ENCODE results near the gene PDXP.

DNA sequence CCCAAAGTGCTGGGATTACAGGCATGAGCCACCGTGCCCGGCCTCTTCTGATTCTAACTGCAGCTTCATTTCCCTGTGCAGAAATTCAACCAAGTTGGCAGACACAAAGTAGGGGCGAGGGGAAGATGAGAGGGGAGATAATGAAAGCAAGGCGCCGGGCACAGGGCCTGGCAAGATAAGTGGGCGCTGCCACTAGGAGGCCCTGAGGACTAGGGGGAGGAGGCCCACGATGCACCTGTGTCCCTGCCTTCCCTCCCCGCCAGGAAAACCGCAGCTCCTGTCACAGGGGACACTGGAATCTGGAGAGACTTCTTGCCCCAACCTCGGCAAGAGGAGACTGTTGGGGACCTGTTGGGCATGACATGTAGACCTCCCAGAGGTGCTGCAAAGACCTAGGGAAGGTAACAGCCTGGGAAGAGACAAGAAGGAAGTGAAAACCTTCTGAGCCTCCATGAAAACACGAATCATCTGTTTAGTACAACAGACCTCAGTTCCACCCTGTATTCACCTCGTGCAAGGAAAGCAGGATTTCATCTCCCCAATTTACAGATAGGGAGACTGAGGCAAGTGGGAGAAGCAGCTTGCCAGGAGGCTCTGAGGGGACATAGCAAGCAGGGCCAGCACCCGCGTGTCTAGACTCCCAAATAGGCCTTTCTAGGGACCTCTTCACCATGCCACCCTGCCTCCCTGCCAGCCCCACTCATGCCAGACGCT lies 13.8 kb downstream of the PDXP start:
- TF ChIP-seq, protein P1, sequence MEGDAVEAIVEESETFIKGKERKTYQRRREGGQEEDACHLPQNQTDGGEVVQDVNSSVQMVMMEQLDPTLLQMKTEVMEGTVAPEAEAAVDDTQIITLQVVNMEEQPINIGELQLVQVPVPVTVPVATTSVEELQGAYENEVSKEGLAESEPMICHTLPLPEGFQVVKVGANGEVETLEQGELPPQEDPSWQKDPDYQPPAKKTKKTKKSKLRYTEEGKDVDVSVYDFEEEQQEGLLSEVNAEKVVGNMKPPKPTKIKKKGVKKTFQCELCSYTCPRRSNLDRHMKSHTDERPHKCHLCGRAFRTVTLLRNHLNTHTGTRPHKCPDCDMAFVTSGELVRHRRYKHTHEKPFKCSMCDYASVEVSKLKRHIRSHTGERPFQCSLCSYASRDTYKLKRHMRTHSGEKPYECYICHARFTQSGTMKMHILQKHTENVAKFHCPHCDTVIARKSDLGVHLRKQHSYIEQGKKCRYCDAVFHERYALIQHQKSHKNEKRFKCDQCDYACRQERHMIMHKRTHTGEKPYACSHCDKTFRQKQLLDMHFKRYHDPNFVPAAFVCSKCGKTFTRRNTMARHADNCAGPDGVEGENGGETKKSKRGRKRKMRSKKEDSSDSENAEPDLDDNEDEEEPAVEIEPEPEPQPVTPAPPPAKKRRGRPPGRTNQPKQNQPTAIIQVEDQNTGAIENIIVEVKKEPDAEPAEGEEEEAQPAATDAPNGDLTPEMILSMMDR (IDR thresholded peaks at IDR 0.05; ENCODE audit: low read depth, low read length, poor library complexity, severe bottlenecking) = peak; percentile 32
- no peak for TF ChIP-seq EZH2phosphoT487 (IDR thresholded peaks at IDR 0.05; ENCODE audit: borderline replicate concordance, low read length)

Measured in DOHH2 (cell line).